GM19452 (cell line): ENCODE results near the gene SLC16A10.
"Not testable (repeated sequence)": the region's sequence is repeated elsewhere in the genome, so short reads cannot be mapped to it uniquely, and the experiment has no call there.

Experiments used
- ATAC-seq: cut with Tn5 transposase; IDR thresholded peaks from one replicate; pipeline ENCODE4 v1.9.1; 2021; ENCODE audit not compliant: unreplicated experiment

SLC16A10 gene

GRCh38 chr6:111255838-111256237 is 168.5 kb downstream of the SLC16A10 start:
- ATAC-seq = not testable (repeated sequence)

GRCh38 chr6:111256646-111257045 is 169.3 kb downstream of the SLC16A10 start:
- ATAC-seq = no peak

GRCh38 chr6:111258010-111258409 is 170.7 kb downstream of the SLC16A10 start:
- ATAC-seq = no peak

- ATAC-seq = peak; percentile 14
Observed at GRCh38 chr6:111258615-111259088, 171.3 kb downstream of the SLC16A10 start.

GRCh38 chr6:111259089-111259831 is 172.0 kb downstream of the SLC16A10 start:
- ATAC-seq = peak; percentile 98

- ATAC-seq = no peak
Observed at GRCh38 chr6:111260570-111261298, 173.4 kb downstream of the SLC16A10 start.

- no peak for ATAC-seq
Observed at GRCh38 chr6:111263837-111264236, 176.5 kb downstream of the SLC16A10 start.

- ATAC-seq = no peak
Observed at GRCh38 chr6:111265842-111266241, 178.5 kb downstream of the SLC16A10 start.

- ATAC-seq = no peak
Observed at GRCh38 chr6:111266276-111266675, 179.0 kb downstream of the SLC16A10 start.

- ATAC-seq = no peak
Observed at GRCh38 chr6:111267764-111268333, 180.5 kb downstream of the SLC16A10 start.

- no peak for ATAC-seq
Observed at GRCh38 chr6:111269401-111269970, 182.2 kb downstream of the SLC16A10 start.

- no peak for ATAC-seq
Observed at GRCh38 chr6:111270121-111270520, 182.8 kb downstream of the SLC16A10 start.

- ATAC-seq = no peak
Observed at GRCh38 chr6:111274593-111275217, 187.4 kb downstream of the SLC16A10 start.

GRCh38 chr6:111276335-111276734 is 189.0 kb downstream of the SLC16A10 start:
- ATAC-seq = no peak

- ATAC-seq = no peak
Observed at GRCh38 chr6:111276736-111277135, 189.4 kb downstream of the SLC16A10 start.

- no peak for ATAC-seq
Observed at GRCh38 chr6:111277819-111278218, 190.5 kb downstream of the SLC16A10 start.

GRCh38 chr6:111278731-111279130 is 191.4 kb downstream of the SLC16A10 start:
- ATAC-seq = no peak

GRCh38 chr6:111280445-111280955 is 193.2 kb downstream of the SLC16A10 start:
- no peak for ATAC-seq
